HepG2 (cell line): ENCODE measurements around the gene MRPL38. TPM values are rescaled to one million over a fixed set of nuclear protein-coding genes. Genes with fewer than 3 reads are reported as not detected.
A peak's percentile ranks its signal among the peaks of the same experiment; 100 is the strongest.

Experiments used
- CENPX ChIP-seq: sonication (generic); formaldehyde crosslinking; IDR thresholded peaks from 2 replicates; pipeline ENCODE4 v1.9.0; 2021; ENCODE audit warnings: mild to moderate bottlenecking, missing genetic modification reagents, moderate library complexity
- ERF ChIP-seq: IDR thresholded peaks from 2 replicates; pipeline ENCODE4 v1.6.1; 2018; ENCODE audit warnings: missing biosample characterization, missing genetic modification reagents
- LCORL ChIP-seq, 2 experiments: fragments of 450-650 bp in 1 of 2; sonication (generic) in 1 of 2; formaldehyde crosslinking in 1 of 2; IDR thresholded peaks; 2 replicates each; pipeline versions ENCODE4 v1.5.0 to v1.6.1; 2017 to 2020; ENCODE audit warnings: antibody characterized with exemption in 1 of 2, missing genetic modification reagents in 1 of 2
- NFE2L1 ChIP-seq: sonication (generic); formaldehyde crosslinking; IDR thresholded peaks from 2 replicates; pipeline ENCODE4 v1.4.0; 2020; ENCODE audit warnings: missing genetic modification reagents, mild to moderate bottlenecking, borderline replicate concordance
- ZIK1 ChIP-seq: sonication (generic); formaldehyde crosslinking; IDR thresholded peaks from 2 replicates; pipeline ENCODE4 v1.5.0; 2020; ENCODE audit warnings: mild to moderate bottlenecking, low read depth, missing genetic modification reagents, borderline replicate concordance
- ZNF224 ChIP-seq: sonication (generic); formaldehyde crosslinking; IDR thresholded peaks from 2 replicates; pipeline ENCODE4 v1.5.0; 2020; ENCODE audit warnings: mild to moderate bottlenecking, missing genetic modification reagents
- polyA plus RNA-seq, 8 experiments: library from polyadenylated mRNA; depleted of rRNA in 3 of 8; stranded (reverse) in 7 of 8; unstranded in 1 of 8; fragments of >200 nt; fragmentation: Illumina TruSeq in 4 of 8; extraction: Trizol in 4 of 8; gene quantifications; 2 replicates each; pipeline versions ENCODE4 v1.2.1 to v1.2.3, GENCODE V29; 2011 to 2016; ENCODE audit warnings: low read depth in 4 of 8, missing spikeins in 1 of 8, mixed read lengths in 1 of 8; ENCODE audit not compliant: insufficient read depth in 1 of 8
- total RNA-seq, 5 experiments: library from RNA; depleted of rRNA; stranded (reverse); fragments of >200 nt; fragmentation: Illumina TruSeq; extraction: Trizol; gene quantifications; 2 replicates each; pipeline ENCODE4 v1.2.3, GENCODE V29; 2016; ENCODE audit warnings: low read depth in 1 of 5
- TF ChIP-seq, protein P1 (sequence below): sonication (generic); formaldehyde crosslinking; IDR thresholded peaks from 2 replicates; pipeline ENCODE4 v1.4.0; 2020; ENCODE audit warnings: mild to moderate bottlenecking, missing genetic modification reagents
- TF ChIP-seq, protein P2 (sequence below): sonication (generic); formaldehyde crosslinking; IDR thresholded peaks from 2 replicates; pipeline ENCODE4 v1.4.0; 2020; ENCODE audit warnings: missing genetic modification reagents
- TF ChIP-seq, protein P3 (sequence below): sonication (generic); formaldehyde crosslinking; IDR thresholded peaks from 2 replicates; pipeline ENCODE4 v1.4.0; 2020; ENCODE audit warnings: missing genetic modification reagents, mild to moderate bottlenecking, borderline replicate concordance

The MRPL38 gene
- total and polyA plus RNA-seq, 2 of the 13 experiments (the other 11 are each of a cell fraction or from before 2014, with no cell fraction given): 83.7 to 125 TPM

DNA sequence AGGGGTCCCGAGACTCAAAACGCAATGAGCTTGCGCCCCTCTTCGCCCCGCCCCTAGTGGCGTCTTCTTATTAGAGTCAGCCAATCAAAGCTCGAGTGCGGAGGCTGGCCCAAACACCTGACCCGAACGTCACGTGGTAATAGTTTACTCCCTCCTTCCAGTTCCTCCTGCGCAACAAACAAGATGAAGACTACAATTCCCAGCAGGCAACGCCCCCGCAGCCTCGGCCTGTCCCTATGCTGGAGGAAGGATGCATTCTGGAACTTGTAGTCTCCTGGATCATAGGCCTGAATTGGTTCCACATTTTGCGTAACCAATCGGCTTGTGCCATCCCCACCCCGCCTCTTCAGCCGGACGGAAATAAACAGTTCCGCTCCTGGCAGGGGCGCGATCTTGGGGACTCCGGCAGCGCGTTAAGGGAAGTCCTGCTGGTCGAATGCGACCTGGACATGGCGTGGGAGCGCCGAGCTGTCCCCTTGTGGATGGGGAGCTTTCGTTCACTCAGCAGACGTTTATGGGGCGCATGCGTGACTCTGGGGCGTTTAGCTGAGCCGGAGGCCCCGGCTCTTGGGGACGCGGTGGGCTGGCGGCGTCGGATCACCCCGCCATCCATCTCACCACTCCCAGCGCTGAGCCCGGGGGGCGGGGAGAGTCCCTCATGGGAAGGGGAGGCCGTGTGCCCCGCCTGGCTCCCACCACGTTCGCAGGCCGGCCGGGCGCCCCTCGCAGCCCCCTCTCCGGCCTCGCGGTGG, 49.2 kb downstream of the MRPL38 start, which contains the start of gene WBP2 (continued):
- TF ChIP-seq, protein P1, sequence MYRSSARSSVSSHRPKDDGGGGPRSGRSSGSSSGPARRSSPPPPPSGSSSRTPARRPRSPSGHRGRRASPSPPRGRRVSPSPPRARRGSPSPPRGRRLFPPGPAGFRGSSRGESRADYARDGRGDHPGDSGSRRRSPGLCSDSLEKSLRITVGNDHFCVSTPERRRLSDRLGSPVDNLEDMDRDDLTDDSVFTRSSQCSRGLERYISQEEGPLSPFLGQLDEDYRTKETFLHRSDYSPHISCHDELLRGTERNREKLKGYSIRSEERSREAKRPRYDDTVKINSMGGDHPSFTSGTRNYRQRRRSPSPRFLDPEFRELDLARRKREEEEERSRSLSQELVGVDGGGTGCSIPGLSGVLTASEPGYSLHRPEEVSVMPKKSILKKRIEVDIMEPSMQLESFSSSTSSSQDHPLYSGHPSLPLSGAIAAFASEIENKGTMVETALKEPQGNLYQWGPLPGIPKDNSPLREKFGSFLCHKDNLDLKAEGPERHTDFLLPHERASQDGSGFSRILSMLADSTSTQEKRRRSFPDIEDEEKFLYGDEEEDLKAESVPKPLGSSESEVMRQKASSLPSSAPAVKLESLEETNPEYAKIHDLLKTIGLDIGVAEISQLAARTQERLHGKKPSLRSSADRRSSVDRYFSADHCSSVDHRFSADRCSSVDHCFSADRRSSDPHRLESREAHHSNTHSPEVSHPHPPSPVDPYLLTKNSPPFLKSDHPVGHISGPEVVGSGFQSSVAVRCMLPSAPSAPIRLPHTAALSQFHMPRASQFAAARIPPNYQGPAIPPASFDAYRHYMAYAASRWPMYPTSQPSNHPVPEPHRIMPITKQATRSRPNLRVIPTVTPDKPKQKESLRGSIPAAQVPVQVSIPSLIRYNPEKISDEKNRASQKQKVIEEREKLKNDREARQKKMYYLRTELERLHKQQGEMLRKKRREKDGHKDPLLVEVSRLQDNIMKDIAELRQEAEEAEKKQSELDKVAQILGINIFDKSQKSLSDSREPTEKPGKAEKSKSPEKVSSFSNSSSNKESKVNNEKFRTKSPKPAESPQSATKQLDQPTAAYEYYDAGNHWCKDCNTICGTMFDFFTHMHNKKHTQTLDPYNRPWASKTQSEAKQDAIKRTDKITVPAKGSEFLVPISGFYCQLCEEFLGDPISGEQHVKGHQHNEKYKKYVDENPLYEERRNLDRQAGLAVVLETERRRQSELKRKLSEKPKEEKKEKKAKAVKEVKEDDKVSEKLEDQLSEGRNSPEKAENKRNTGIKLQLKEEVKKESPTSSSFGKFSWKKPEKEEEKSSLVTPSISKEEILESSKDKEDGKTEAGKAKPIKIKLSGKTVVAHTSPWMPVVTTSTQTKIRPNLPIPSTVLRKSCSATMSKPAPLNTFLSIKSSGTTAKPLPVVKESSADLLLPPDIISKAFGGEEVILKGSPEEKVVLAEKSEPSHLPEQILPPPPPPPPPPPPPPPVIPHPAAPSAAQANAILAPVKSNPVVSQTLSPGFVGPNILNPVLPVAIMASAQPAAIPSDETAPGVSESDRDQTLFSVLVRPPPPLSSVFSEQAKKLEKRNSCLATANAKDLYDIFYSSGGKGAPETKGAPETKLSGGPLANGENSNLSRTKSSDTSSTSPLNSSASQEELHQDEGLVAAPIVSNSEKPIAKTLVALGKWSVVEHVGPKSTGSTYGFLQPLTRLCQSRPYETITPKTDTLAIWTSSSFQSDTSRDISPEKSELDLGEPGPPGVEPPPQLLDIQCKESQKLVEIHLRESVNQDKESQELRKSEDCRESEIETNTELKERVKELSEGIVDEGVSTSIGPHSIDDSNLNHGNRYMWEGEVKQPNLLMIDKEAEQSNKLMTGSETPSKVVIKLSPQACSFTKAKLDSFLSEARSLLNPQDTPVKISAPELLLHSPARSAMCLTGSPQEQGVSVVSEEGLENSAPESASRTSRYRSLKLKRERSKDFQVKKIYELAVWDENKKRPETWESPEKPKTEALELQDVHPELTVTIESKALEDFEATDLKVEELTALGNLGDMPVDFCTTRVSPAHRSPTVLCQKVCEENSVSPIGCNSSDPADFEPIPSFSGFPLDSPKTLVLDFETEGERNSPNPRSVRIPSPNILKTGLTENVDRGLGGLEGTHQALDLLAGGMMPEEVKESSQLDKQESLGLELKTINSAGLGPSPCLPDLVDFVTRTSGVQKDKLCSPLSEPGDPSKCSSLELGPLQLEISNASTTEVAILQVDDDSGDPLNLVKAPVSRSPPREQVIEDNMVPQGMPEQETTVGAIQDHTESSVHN (CRISPR knock-in tag): no peak; the same call in 1 of the 2 replicates
- peak; percentile 95 for TF ChIP-seq ERF
- no peak for TF ChIP-seq CENPX
- peak; percentile 93; the same call in 1 of the 2 replicates for TF ChIP-seq ZIK1 (CRISPR knock-in tag)
- TF ChIP-seq, protein P2, sequence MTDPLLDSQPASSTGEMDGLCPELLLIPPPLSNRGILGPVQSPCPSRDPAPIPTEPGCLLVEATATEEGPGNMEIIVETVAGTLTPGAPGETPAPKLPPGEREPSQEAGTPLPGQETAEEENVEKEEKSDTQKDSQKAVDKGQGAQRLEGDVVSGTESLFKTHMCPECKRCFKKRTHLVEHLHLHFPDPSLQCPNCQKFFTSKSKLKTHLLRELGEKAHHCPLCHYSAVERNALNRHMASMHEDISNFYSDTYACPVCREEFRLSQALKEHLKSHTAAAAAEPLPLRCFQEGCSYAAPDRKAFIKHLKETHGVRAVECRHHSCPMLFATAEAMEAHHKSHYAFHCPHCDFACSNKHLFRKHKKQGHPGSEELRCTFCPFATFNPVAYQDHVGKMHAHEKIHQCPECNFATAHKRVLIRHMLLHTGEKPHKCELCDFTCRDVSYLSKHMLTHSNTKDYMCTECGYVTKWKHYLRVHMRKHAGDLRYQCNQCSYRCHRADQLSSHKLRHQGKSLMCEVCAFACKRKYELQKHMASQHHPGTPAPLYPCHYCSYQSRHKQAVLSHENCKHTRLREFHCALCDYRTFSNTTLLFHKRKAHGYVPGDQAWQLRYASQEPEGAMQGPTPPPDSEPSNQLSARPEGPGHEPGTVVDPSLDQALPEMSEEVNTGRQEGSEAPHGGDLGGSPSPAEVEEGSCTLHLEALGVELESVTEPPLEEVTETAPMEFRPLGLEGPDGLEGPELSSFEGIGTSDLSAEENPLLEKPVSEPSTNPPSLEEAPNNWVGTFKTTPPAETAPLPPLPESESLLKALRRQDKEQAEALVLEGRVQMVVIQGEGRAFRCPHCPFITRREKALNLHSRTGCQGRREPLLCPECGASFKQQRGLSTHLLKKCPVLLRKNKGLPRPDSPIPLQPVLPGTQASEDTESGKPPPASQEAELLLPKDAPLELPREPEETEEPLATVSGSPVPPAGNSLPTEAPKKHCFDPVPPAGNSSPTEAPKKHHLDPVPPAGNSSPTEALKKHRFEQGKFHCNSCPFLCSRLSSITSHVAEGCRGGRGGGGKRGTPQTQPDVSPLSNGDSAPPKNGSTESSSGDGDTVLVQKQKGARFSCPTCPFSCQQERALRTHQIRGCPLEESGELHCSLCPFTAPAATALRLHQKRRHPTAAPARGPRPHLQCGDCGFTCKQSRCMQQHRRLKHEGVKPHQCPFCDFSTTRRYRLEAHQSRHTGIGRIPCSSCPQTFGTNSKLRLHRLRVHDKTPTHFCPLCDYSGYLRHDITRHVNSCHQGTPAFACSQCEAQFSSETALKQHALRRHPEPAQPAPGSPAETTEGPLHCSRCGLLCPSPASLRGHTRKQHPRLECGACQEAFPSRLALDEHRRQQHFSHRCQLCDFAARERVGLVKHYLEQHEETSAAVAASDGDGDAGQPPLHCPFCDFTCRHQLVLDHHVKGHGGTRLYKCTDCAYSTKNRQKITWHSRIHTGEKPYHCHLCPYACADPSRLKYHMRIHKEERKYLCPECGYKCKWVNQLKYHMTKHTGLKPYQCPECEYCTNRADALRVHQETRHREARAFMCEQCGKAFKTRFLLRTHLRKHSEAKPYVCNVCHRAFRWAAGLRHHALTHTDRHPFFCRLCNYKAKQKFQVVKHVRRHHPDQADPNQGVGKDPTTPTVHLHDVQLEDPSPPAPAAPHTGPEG (CRISPR knock-in tag): no peak
- no peak; the same call in 1 of the 2 replicates for TF ChIP-seq NFE2L1 (CRISPR knock-in tag)
- TF ChIP-seq, protein P3, sequence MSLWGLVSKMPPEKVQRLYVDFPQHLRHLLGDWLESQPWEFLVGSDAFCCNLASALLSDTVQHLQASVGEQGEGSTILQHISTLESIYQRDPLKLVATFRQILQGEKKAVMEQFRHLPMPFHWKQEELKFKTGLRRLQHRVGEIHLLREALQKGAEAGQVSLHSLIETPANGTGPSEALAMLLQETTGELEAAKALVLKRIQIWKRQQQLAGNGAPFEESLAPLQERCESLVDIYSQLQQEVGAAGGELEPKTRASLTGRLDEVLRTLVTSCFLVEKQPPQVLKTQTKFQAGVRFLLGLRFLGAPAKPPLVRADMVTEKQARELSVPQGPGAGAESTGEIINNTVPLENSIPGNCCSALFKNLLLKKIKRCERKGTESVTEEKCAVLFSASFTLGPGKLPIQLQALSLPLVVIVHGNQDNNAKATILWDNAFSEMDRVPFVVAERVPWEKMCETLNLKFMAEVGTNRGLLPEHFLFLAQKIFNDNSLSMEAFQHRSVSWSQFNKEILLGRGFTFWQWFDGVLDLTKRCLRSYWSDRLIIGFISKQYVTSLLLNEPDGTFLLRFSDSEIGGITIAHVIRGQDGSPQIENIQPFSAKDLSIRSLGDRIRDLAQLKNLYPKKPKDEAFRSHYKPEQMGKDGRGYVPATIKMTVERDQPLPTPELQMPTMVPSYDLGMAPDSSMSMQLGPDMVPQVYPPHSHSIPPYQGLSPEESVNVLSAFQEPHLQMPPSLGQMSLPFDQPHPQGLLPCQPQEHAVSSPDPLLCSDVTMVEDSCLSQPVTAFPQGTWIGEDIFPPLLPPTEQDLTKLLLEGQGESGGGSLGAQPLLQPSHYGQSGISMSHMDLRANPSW: peak; percentile 93; the same call in 1 of the 2 replicates
- TF ChIP-seq ZNF224 (CRISPR knock-in tag): peak; percentile 95; the same call in 1 of the 2 replicates
- TF ChIP-seq LCORL (IDR thresholded peaks at IDR 0.05): no peak
- TF ChIP-seq LCORL (CRISPR knock-in tag; IDR thresholded peaks at IDR 0.05): peak; percentile 96
